Measurements from ENCODE around the gene EPB41L2. TPM values are rescaled to one million over a fixed set of nuclear protein-coding genes. Genes with fewer than 3 reads are reported as not detected.
"Not testable (repeated sequence)": the region's sequence is repeated elsewhere in the genome, so short reads cannot be mapped to it uniquely, and the experiment has no call there.

The EPB41L2 gene
- total and polyA plus RNA-seq, 4 experiments from 2014 or later = 3.3 to 24.3 (median 12.7) TPM

DNA sequence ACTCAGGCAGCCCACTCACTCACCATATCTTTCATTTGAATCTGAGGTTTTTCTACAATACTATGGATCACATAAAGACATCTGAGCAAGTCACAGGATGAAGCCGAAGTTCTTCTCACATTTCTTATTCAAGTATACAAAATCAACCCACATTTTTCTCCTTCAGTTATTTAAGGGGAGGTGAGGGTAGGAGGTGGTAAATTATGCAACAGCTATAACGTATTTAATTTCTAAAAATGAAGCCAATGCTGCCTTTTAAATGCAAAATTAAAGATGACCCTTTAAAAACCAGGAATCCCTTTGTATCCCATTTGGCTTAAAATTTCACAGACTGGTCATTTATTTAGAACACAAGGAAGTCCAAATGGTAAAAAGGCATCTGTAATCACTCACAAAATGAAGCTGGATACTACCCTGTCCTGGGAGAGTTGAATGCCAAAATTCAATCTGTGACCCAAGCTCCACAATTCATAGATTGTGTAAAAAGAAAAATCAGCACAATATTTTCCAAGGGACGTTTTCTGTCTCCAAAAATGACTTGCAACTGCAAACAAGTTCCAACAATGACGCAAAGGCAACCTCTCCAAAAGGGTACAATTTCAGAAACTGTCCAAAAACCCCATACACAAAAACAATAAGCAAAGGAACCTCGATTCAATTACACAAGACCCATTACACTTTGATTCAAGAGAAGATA is 48.8 kb downstream of the EPB41L2 start:
- Mint-ChIP-seq H3K9me3 (peaks cover 0 to 15% (median 7%) of the 10 kb centered on the region in 8 donors), H3K27ac (no peak overlapping the region), H3K4me1 (peaks cover 0 to 3% (median 0%) of the 10 kb centered on the region in 4 donors), H3K36me3 (peaks cover 2 to 15% of the 10 kb centered on the region in 2 donors), H3K27me3 (no peaks in the 10 kb centered on the region), H3K4me3 (no peak overlapping the region)
- Histone ChIP-seq H3K27me3 (ENCODE audit: insufficient read depth, low read length) (no peaks in the 10 kb centered on the region), H3K4me3 (ENCODE audit: low read length in 2 of 2) (no peak overlapping the region), H3K9me3 (ENCODE audit: control insufficient read depth in 1 of 2, low read length in 2 of 2) (no peaks in the 10 kb centered on the region), H3K27ac (ENCODE audit: low read depth, low read length) (no peak overlapping the region), H3K36me3 (ENCODE audit: insufficient read depth, low read length) (no peaks in the 10 kb centered on the region), H3K4me1 (ENCODE audit: insufficient read depth, low read length) (no peaks in the 10 kb centered on the region)
- intact Hi-C loops (cut with micrococcal nuclease) = no loop called here
- POLR2A ChIA-PET (ENCODE audit: partially characterized antibody) = no interaction called here
- DNase-seq = no peak
- CTCF ChIA-PET (ENCODE audit: partially characterized antibody) = interaction anchor here (0.7 kb wide), 1 partner anchor 22 kb away, joined by 4 read pairs; no protein-coding TSS in a partner anchor

DNA sequence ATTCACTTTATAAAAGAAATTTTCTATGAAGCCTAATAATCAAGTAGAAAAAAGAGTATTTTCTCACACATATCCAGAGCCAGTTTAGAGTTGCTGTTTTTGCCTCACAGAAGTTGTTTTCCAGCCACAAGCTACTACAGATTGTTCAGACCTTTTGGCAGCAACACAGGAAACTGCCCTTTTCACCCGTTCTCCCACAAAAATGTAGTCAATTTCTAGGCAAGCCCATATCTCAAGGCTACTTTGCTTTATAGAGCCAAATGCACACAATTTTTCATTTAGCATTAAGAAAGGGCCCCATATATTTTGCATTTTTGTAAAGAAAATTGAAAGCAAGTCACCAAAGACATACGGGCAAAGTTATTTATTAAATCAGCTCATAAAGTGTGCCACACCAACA is 49.5 kb downstream of the EPB41L2 start:
- Histone ChIP-seq H3K9me3 (ENCODE audit: control insufficient read depth in 1 of 2, low read length in 2 of 2) (no peaks in the 10 kb centered on the region), H3K36me3 (ENCODE audit: insufficient read depth, low read length) (no peaks in the 10 kb centered on the region), H3K4me3 (ENCODE audit: low read length in 2 of 2) (no peak overlapping the region), H3K4me1 (ENCODE audit: insufficient read depth, low read length) (no peaks in the 10 kb centered on the region), H3K27ac (ENCODE audit: low read depth, low read length) (no peak overlapping the region), H3K27me3 (ENCODE audit: insufficient read depth, low read length) (no peaks in the 10 kb centered on the region)
- Mint-ChIP-seq H3K4me3 (no peak overlapping the region), H3K9me3 (peaks cover 0 to 23% (median 11%) of the 10 kb centered on the region in 8 donors), H3K27ac (no peak overlapping the region), H3K27me3 (no peaks in the 10 kb centered on the region), H3K36me3 (peaks cover 5 to 20% of the 10 kb centered on the region in 2 donors), H3K4me1 (peaks cover 0 to 3% (median 0%) of the 10 kb centered on the region in 4 donors)
- no peak for DNase-seq
- ChIA-PET POLR2A (ENCODE audit: partially characterized antibody) (no interaction called here), CTCF (ENCODE audit: partially characterized antibody) (interaction anchor here (0.7 kb wide), 1 partner anchor 23 kb away, joined by 4 read pairs; no protein-coding TSS in a partner anchor)
- intact Hi-C loops (cut with micrococcal nuclease) = no loop called here

DNA sequence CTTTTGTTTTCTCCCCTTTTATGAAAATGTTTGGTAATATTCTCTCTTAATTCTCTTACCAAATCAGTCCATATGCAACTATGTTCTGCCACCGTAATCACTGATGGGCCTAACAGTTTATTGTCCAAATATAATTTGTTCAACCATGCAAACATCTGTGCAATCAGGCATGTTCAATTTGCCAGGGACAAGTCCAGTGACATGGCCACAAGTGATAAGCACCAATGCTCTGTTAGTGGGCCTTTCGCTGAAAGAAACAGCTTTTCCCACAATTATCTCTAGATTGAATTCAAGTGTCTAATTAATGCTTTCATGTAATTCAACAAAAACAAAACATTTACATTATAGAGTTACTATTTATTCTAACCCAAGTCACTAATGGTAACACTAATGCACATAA is 53.3 kb downstream of the EPB41L2 start:
- H3K27me3 Mint-ChIP-seq = no peaks in the 10 kb centered on the region
- no peak overlapping the region for H3K27ac Mint-ChIP-seq
- H3K4me1 Mint-ChIP-seq = peaks cover 0 to 2% (median under 1%) of the 10 kb centered on the region in 4 donors
- Histone ChIP-seq H3K36me3 (ENCODE audit: insufficient read depth, low read length) (no peaks in the 10 kb centered on the region), H3K4me3 (ENCODE audit: low read length in 2 of 2) (no peak overlapping the region), H3K27me3 (ENCODE audit: insufficient read depth, low read length) (no peaks in the 10 kb centered on the region), H3K27ac (ENCODE audit: low read depth, low read length) (no peak overlapping the region), H3K4me1 (ENCODE audit: insufficient read depth, low read length) (no peaks in the 10 kb centered on the region), H3K9me3 (ENCODE audit: control insufficient read depth in 1 of 2, low read length in 2 of 2) (peaks cover 0 to 4% of the 10 kb centered on the region in 2 donors)
- ChIA-PET POLR2A (ENCODE audit: partially characterized antibody) (no interaction called here), CTCF (ENCODE audit: partially characterized antibody) (no interaction called here)
- no peak overlapping the region for H3K4me3 Mint-ChIP-seq
- peaks cover 0 to 39% (median 29%) of the 10 kb centered on the region in 8 donors for H3K9me3 Mint-ChIP-seq
- no peak for DNase-seq
- intact Hi-C loops (cut with micrococcal nuclease) = no loop called here
- H3K36me3 Mint-ChIP-seq = peaks cover 10 to 35% of the 10 kb centered on the region in 2 donors

DNA sequence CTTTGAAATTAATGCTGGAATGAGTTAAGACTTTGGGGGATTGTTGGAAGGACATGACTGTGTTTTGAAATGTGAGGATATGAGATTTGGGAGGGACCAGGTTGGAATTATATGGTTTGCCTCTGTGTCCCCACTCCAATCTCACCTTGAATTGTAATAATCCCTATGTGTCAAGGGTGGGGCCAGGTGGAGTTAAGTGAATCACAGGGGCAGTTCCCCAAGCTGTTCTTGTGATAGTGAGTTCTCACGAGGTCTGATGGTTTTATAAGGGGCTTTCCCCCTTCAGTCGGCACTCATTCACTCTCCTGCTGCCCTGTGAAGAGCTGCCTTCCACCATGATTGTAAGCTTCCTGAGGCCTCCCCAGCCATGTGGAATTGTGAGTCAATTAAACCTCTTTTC is 54.1 kb downstream of the EPB41L2 start:
- H3K36me3 Mint-ChIP-seq = peaks cover 10 to 35% of the 10 kb centered on the region in 2 donors
- intact Hi-C loops (cut with micrococcal nuclease); H3K9me3 ChIP-seq (ENCODE audit: control insufficient read depth in 1 of 2, low read length in 2 of 2); DNase-seq; H3K4me3 ChIP-seq (ENCODE audit: low read length in 2 of 2); CTCF ChIA-PET (ENCODE audit: partially characterized antibody); H3K4me1 ChIP-seq (ENCODE audit: insufficient read depth, low read length); H3K27me3 Mint-ChIP-seq; H3K27ac ChIP-seq (ENCODE audit: low read depth, low read length); H3K4me3 Mint-ChIP-seq; H3K36me3 ChIP-seq (ENCODE audit: insufficient read depth, low read length); H3K27me3 ChIP-seq (ENCODE audit: insufficient read depth, low read length); H3K4me1 Mint-ChIP-seq; H3K27ac Mint-ChIP-seq; POLR2A ChIA-PET (ENCODE audit: partially characterized antibody): not testable (repeated sequence)
- peaks cover 0 to 39% (median 29%) of the 10 kb centered on the region in 8 donors for H3K9me3 Mint-ChIP-seq

DNA sequence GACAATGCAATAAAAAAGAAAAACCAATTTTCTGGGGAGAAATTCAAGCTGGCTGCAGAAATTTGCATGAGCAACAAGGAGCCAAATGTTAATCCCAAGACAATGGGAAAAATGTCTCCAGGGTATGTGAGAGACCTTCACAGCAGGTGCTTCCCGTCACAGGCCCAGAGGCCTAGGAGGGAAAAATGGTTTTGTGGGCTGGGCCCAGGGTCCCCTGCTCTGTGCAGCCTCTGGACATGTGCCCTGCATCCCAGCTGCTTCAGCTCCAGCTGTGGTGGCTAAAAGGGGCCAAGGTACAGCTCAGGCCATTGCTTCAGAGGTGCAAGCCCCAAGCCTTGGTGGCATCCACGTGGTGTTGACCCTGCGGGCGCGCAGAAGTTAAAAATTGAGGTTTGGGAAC is 55.1 kb downstream of the EPB41L2 start:
- intact Hi-C loops (cut with micrococcal nuclease); CTCF ChIA-PET (ENCODE audit: partially characterized antibody): not testable (repeated sequence)

DNA sequence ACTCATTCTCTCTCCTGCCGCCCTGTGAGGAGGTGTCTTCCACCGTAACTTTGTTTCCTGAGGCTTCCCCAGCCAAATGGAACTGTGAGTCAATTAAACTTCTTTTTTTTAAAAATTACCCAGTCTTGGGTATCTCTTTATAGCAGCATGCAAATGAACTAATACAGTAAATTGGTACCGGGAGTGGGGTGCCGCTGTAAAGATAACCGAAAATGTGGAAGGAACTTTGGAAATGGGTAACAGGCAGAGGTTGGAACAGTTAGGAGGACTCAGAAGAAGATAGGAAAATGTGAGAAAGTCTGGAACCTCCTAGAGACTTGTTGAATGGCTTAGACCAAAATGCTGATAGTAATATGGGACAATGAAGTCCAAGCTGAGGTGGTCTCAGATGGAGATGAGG is 55.8 kb downstream of the EPB41L2 start:
- POLR2A ChIA-PET (ENCODE audit: partially characterized antibody) = no interaction called here
- Mint-ChIP-seq H3K27ac (no peak overlapping the region), H3K27me3 (no peaks in the 10 kb centered on the region), H3K4me3 (no peak overlapping the region), H3K9me3 (peaks cover 0 to 39% (median 29%) of the 10 kb centered on the region in 8 donors), H3K36me3 (peaks cover 10 to 32% of the 10 kb centered on the region in 2 donors), H3K4me1 (peaks cover 0 to 3% (median 0%) of the 10 kb centered on the region in 4 donors)
- Histone ChIP-seq H3K9me3 (ENCODE audit: control insufficient read depth in 1 of 2, low read length in 2 of 2) (peaks cover 0 to 4% of the 10 kb centered on the region in 2 donors), H3K4me3 (ENCODE audit: low read length in 2 of 2) (no peak overlapping the region), H3K4me1 (ENCODE audit: insufficient read depth, low read length) (no peaks in the 10 kb centered on the region), H3K27me3 (ENCODE audit: insufficient read depth, low read length) (no peaks in the 10 kb centered on the region), H3K36me3 (ENCODE audit: insufficient read depth, low read length) (no peaks in the 10 kb centered on the region), H3K27ac (ENCODE audit: low read depth, low read length) (no peak overlapping the region)
- intact Hi-C loops (cut with micrococcal nuclease) = no loop called here
- DNase-seq = no peak
- CTCF ChIA-PET (ENCODE audit: partially characterized antibody) = no interaction called here

More for the DNA sequence above, 55.1 kb downstream of the EPB41L2 start:
- peaks cover 10 to 35% of the 10 kb centered on the region in 2 donors for H3K36me3 Mint-ChIP-seq
- H3K9me3 ChIP-seq (ENCODE audit: control insufficient read depth in 1 of 2, low read length in 2 of 2); H3K27me3 ChIP-seq (ENCODE audit: insufficient read depth, low read length); H3K4me1 ChIP-seq (ENCODE audit: insufficient read depth, low read length); H3K4me3 ChIP-seq (ENCODE audit: low read length in 2 of 2); H3K27ac Mint-ChIP-seq; H3K4me1 Mint-ChIP-seq; H3K27me3 Mint-ChIP-seq; H3K4me3 Mint-ChIP-seq; POLR2A ChIA-PET (ENCODE audit: partially characterized antibody); DNase-seq; H3K27ac ChIP-seq (ENCODE audit: low read depth, low read length); H3K36me3 ChIP-seq (ENCODE audit: insufficient read depth, low read length): not testable (repeated sequence)
- peaks cover 0 to 39% (median 29%) of the 10 kb centered on the region in 8 donors for H3K9me3 Mint-ChIP-seq

DNA sequence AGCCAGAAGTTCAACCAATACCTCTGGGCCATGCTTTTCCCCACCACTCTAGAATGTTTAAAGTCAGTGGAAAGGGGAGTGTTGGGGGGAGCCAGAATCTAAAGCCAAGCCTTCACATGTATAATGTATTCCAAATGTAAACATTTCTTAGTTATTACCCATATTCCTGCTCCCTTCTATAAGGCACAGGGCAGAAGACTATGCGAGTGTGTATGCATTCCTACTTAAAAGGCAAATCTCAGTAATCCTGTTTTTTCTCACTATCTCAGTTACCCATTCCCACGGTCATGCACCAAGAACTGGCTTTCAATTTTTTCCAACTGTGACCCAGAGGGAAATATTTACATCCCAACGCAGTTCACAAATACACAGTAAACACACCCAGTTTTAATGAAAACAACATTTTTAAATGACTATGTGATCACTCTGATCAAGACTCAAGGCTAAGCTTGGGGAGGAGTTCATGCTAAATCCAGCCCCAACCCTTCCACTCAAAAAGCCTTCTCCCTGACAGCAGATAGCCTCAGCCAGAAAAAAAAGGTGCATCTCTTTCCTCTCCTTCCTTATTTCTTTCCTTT is 57.5 kb downstream of the EPB41L2 start:
- Mint-ChIP-seq H3K36me3 (peaks cover 10 to 26% of the 10 kb centered on the region in 2 donors), H3K9me3 (peaks cover 0 to 35% (median 27%) of the 10 kb centered on the region in 8 donors), H3K27ac (peak overlapping the region in 1 of 7 donors; percentile 70), H3K4me1 (peaks cover 0 to 5% (median 1%) of the 10 kb centered on the region in 4 donors), H3K27me3 (no peaks in the 10 kb centered on the region), H3K4me3 (no peak overlapping the region)
- Histone ChIP-seq H3K27me3 (ENCODE audit: insufficient read depth, low read length) (no peaks in the 10 kb centered on the region), H3K36me3 (ENCODE audit: insufficient read depth, low read length) (no peaks in the 10 kb centered on the region), H3K9me3 (ENCODE audit: control insufficient read depth in 1 of 2, low read length in 2 of 2) (peaks cover 0 to 4% of the 10 kb centered on the region in 2 donors), H3K4me3 (ENCODE audit: low read length in 2 of 2) (no peak overlapping the region), H3K4me1 (ENCODE audit: insufficient read depth, low read length) (no peaks in the 10 kb centered on the region), H3K27ac (ENCODE audit: low read depth, low read length) (no peak overlapping the region)
- ChIA-PET CTCF (ENCODE audit: partially characterized antibody) (no interaction called here), POLR2A (ENCODE audit: partially characterized antibody) (no interaction called here)
- DNase-seq = no peak
- intact Hi-C loops (cut with micrococcal nuclease) = no loop called here

All from CD4-positive, alpha-beta memory T cell (primary cell).